GM23248 (cell line): ENCODE data around the gene CAMTA1. TPM values are rescaled to one million over a fixed set of nuclear protein-coding genes. Genes with fewer than 3 reads are reported as not detected.

ENCODE experiments used
- DNase-seq: peaks from one replicate; pipeline ENCODE4 v3.0.0-alpha.2; 2015
- H2AFZ ChIP-seq: fragments of 200-600 bp; sonication (generic); 2 replicates; pipeline ENCODE4 v1.6.1; 2016; ENCODE audit warnings: antibody characterized with exemption
- H3F3A ChIP-seq: fragments of 200-600 bp; sonication (generic); 2 replicates; pipeline ENCODE4 v1.6.1; 2016; ENCODE audit warnings: mild to moderate bottlenecking, antibody characterized with exemption, mixed run types; ENCODE audit not compliant: insufficient read depth
- H3K27ac ChIP-seq: fragments of 200-600 bp; sonication (generic); 2 replicates; pipeline ENCODE4 v1.5.1; 2016; ENCODE audit warnings: mild to moderate bottlenecking
- H3K27me3 ChIP-seq: fragments of 200-600 bp; sonication (generic); replicated peaks from 2 replicates; pipeline ENCODE4 v1.6.1; 2016; ENCODE audit warnings: mild to moderate bottlenecking; ENCODE audit not compliant: insufficient read depth
- H3K36me3 ChIP-seq: fragments of 200-600 bp; sonication (generic); 2 replicates; pipeline ENCODE4 v1.6.1; 2016; ENCODE audit warnings: low read depth, mild to moderate bottlenecking
- H3K4me1 ChIP-seq: fragments of 200-600 bp; sonication (generic); 2 replicates; pipeline ENCODE4 v1.6.1; 2016; ENCODE audit warnings: mild to moderate bottlenecking; ENCODE audit not compliant: insufficient read depth
- H3K4me2 ChIP-seq: fragments of 200-600 bp; sonication (generic); one replicate; pipeline ENCODE4 v1.6.1; 2016; ENCODE audit warnings: mild to moderate bottlenecking; ENCODE audit not compliant: unreplicated experiment
- H3K4me3 ChIP-seq: fragments of 200-600 bp; sonication (generic); 2 replicates; pipeline ENCODE4 v1.5.1; 2016; ENCODE audit warnings: mild to moderate bottlenecking
- H3K79me2 ChIP-seq: fragments of 200-600 bp; sonication (generic); 2 replicates; pipeline ENCODE4 v1.6.1; 2016; ENCODE audit warnings: mild to moderate bottlenecking; ENCODE audit not compliant: insufficient read depth
- H3K9ac ChIP-seq: fragments of 200-600 bp; sonication (generic); 2 replicates; pipeline ENCODE4 v1.6.1; 2016; ENCODE audit warnings: mild to moderate bottlenecking
- H3K9me2 ChIP-seq: fragments of 200-600 bp; sonication (generic); 2 replicates; pipeline ENCODE4 v1.6.1; 2016; ENCODE audit warnings: mixed run types, mild to moderate bottlenecking, moderate library complexity; ENCODE audit not compliant: insufficient read depth
- H3K9me3 ChIP-seq: fragments of 200-600 bp; sonication (generic); one replicate; pipeline ENCODE4 v1.6.1; 2017; ENCODE audit warnings: low read depth
- H4K20me1 ChIP-seq: fragments of 200-600 bp; sonication (generic); 2 replicates; pipeline ENCODE4 v1.6.0; 2016; ENCODE audit not compliant: insufficient read depth
- EZH2 ChIP-seq: fragments of 200-600 bp; sonication (generic); IDR thresholded peaks from 2 replicates; pipeline ENCODE4 v1.6.1; 2018; ENCODE audit warnings: antibody characterized with exemption, mild to moderate bottlenecking; ENCODE audit not compliant: insufficient read depth, poor library complexity, severe bottlenecking
- EZH2phosphoT487 ChIP-seq: fragments of 200-600 bp; sonication (generic); IDR thresholded peaks from 2 replicates; pipeline ENCODE4 v1.6.1; 2018; ENCODE audit warnings: antibody characterized with exemption, moderate library complexity, mild to moderate bottlenecking, low read depth; ENCODE audit not compliant: insufficient read depth
- WGBS, 2 experiments: methylation state at CpG; one replicate each; pipeline ENCODE4 v1.1.6; 2015 to 2017; ENCODE audit warnings: low lambda C conversion rate in 2 of 2, low coverage in 1 of 2; ENCODE audit errors: missing lambda C conversion rate in 2 of 2; 5-methylcytosine and 5-hydroxymethylcytosine counted together
- in situ Hi-C: fragments of 300-500 bp; cut with MboI; formaldehyde crosslinking; loops from 2 replicates; pipeline ENCODE4 v1.15.0; 2020
- polyA plus RNA-seq: library from polyadenylated mRNA; unstranded; fragments of >200 nt; fragmentation: Nextera tagmentation; extraction: Ambion mirVana; gene quantifications from 2 replicates; pipeline ENCODE4 v1.2.1, GENCODE V29; 2016
- total RNA-seq: library from RNA; depleted of rRNA; stranded (reverse); fragments of >200 nt; shearing (Covaris generic); gene quantifications from 2 replicates; pipeline ENCODE4 v1.2.3, GENCODE V29; 2014

CAMTA1 gene
- total and polyA plus RNA-seq, 2 experiments from 2014 or later, result 50.1 to 165 TPM

GRCh38 chr1:7592120-7592798, 807.0 kb downstream of the CAMTA1 start:
- TF ChIP-seq EZH2phosphoT487 (no peak), EZH2 (no peak)
- H3K9me2 ChIP-seq, result no peaks in the 10 kb centered on the region
- DNase-seq, result no peak
- H3K9me3 ChIP-seq, result no peaks in the 10 kb centered on the region
- no peak overlapping the region for H3K4me2 ChIP-seq
- H4K20me1 ChIP-seq, result no peaks in the 10 kb centered on the region
- in situ Hi-C loops, result no loop called here
- H3K27me3 ChIP-seq, result 0 out of 2 replicates have a peak, but pooled peaks cover 6% of the 10 kb centered on the region
- H3K4me1 ChIP-seq, result no peaks in the 10 kb centered on the region
- no peak overlapping the region for H3K4me3 ChIP-seq
- WGBS, 2 experiments, result 76 to 79% methylated on average over 14 of the region's 14 CpGs
- H3K27ac ChIP-seq, result no peak overlapping the region
- H3K79me2 ChIP-seq, result no peaks in the 10 kb centered on the region
- no peak overlapping the region for H2AFZ ChIP-seq
- H3K36me3 ChIP-seq, result no peaks in the 10 kb centered on the region
- no peaks in the 10 kb centered on the region for H3F3A ChIP-seq
- H3K9ac ChIP-seq, result no peak overlapping the region

GRCh38 chr1:7594002-7594713, 808.9 kb downstream of the CAMTA1 start:
- no peak overlapping the region for H3K4me2 ChIP-seq
- H3K27me3 ChIP-seq, result 0 out of 2 replicates have a peak, but pooled peaks cover 6% of the 10 kb centered on the region
- TF ChIP-seq EZH2phosphoT487, result no peak
- no peak for TF ChIP-seq EZH2
- no peaks in the 10 kb centered on the region for H3F3A ChIP-seq
- in situ Hi-C loops, result no loop called here
- 69 to 75% methylated on average over 5 of the region's 5 CpGs for WGBS, 2 experiments
- no peak overlapping the region for H3K9ac ChIP-seq
- no peaks in the 10 kb centered on the region for H4K20me1 ChIP-seq
- no peaks in the 10 kb centered on the region for H3K79me2 ChIP-seq
- DNase-seq, result no peak
- no peak overlapping the region for H3K4me3 ChIP-seq
- no peak overlapping the region for H2AFZ ChIP-seq
- H3K9me3 ChIP-seq, result no peaks in the 10 kb centered on the region
- no peaks in the 10 kb centered on the region for H3K36me3 ChIP-seq
- H3K27ac ChIP-seq, result no peak overlapping the region
- no peaks in the 10 kb centered on the region for H3K9me2 ChIP-seq
- H3K4me1 ChIP-seq, result no peaks in the 10 kb centered on the region

GRCh38 chr1:7594714-7595295, 809.6 kb downstream of the CAMTA1 start:
- in situ Hi-C loops, result no loop called here
- no peaks in the 10 kb centered on the region for H4K20me1 ChIP-seq
- H3K27ac ChIP-seq, result no peak overlapping the region
- TF ChIP-seq EZH2 (no peak), EZH2phosphoT487 (no peak)
- H3K36me3 ChIP-seq, result no peaks in the 10 kb centered on the region
- H3K4me1 ChIP-seq, result no peaks in the 10 kb centered on the region
- no peak overlapping the region for H3K9ac ChIP-seq
- H3K4me2 ChIP-seq, result no peak overlapping the region
- H3K79me2 ChIP-seq, result no peaks in the 10 kb centered on the region
- H3K27me3 ChIP-seq, result 0 out of 2 replicates have a peak, but pooled peaks cover 6% of the 10 kb centered on the region
- 64 to 71% methylated on average over 13 of the region's 13 CpGs for WGBS, 2 experiments
- no peak for DNase-seq
- H3K9me2 ChIP-seq, result no peaks in the 10 kb centered on the region
- no peaks in the 10 kb centered on the region for H3K9me3 ChIP-seq
- H3F3A ChIP-seq, result no peaks in the 10 kb centered on the region
- no peak overlapping the region for H3K4me3 ChIP-seq
- no peak overlapping the region for H2AFZ ChIP-seq

GRCh38 chr1:7595336-7595735, 810.1 kb downstream of the CAMTA1 start:
- H3K4me3 ChIP-seq, result no peak overlapping the region
- no peak overlapping the region for H3K4me2 ChIP-seq
- no peak overlapping the region for H3K9ac ChIP-seq
- no peaks in the 10 kb centered on the region for H3K4me1 ChIP-seq
- no peaks in the 10 kb centered on the region for H3K79me2 ChIP-seq
- no peaks in the 10 kb centered on the region for H3K9me3 ChIP-seq
- TF ChIP-seq EZH2 (no peak), EZH2phosphoT487 (no peak)
- H4K20me1 ChIP-seq, result no peaks in the 10 kb centered on the region
- in situ Hi-C loops, result no loop called here
- DNase-seq, result peak; percentile 20
- no peak overlapping the region for H3K27ac ChIP-seq
- H3K27me3 ChIP-seq, result 0 out of 2 replicates have a peak, but pooled peaks cover 6% of the 10 kb centered on the region
- no peaks in the 10 kb centered on the region for H3F3A ChIP-seq
- H2AFZ ChIP-seq, result no peak overlapping the region
- H3K9me2 ChIP-seq, result no peaks in the 10 kb centered on the region
- WGBS, 2 experiments, result 61 to 63% methylated on average over 8 of the region's 8 CpGs
- no peaks in the 10 kb centered on the region for H3K36me3 ChIP-seq
